ENCODE results near the gene CHIC1.
"Not testable (repeated sequence)": the region's sequence is repeated elsewhere in the genome, so short reads cannot be mapped to it uniquely, and the experiment has no call there.

Gene CHIC1

GRCh38 chrX:73562984-73563737 lies at the start of gene CHIC1:
Gene CHIC1 (plus strand): TSS chrX:73563197. CDS start chrX:73563285, 88 bp downstream.
- no peaks in the 10 kb centered on the region for H3K4me1 ChIP-seq (ENCODE audit: control insufficient read depth, low read depth, low read length)
- H3K36me3 ChIP-seq (ENCODE audit: control insufficient read depth, low read depth, low read length) = no peaks in the 10 kb centered on the region
- H3K9me3 ChIP-seq (ENCODE audit: control insufficient read depth, low read depth, low read length) = no peaks in the 10 kb centered on the region
- peak within 1 kb of the TSS; percentile 41 for H3K27ac ChIP-seq (ENCODE audit: low read length)
- H3K4me3 ChIP-seq (ENCODE audit: low read length) = peak within 1 kb of the TSS; percentile 69
- peak within 1 kb of the TSS; percentile 64 for H3K9ac ChIP-seq (ENCODE audit: low read length)
- H3K27me3 ChIP-seq (ENCODE audit: control insufficient read depth, insufficient read depth, low read length) = no peaks in the 10 kb centered on the region

- H3K4me3 ChIP-seq (ENCODE audit: low read length); H3K36me3 ChIP-seq (ENCODE audit: control insufficient read depth, low read depth, low read length); H3K9ac ChIP-seq (ENCODE audit: low read length); H3K27me3 ChIP-seq (ENCODE audit: control insufficient read depth, insufficient read depth, low read length); H3K27ac ChIP-seq (ENCODE audit: low read length); H3K9me3 ChIP-seq (ENCODE audit: control insufficient read depth, low read depth, low read length): not testable (repeated sequence)
- peaks cover 20% of the 10 kb centered on the region for H3K4me1 ChIP-seq (ENCODE audit: control insufficient read depth, low read depth, low read length)
Measured at GRCh38 chrX:73522823-73523222, 40.2 kb upstream of the CHIC1 start.

- Histone ChIP-seq H3K27ac (ENCODE audit: low read length) (no peak overlapping the region), H3K9ac (ENCODE audit: low read length) (no peak overlapping the region), H3K36me3 (ENCODE audit: control insufficient read depth, low read depth, low read length) (no peaks in the 10 kb centered on the region), H3K4me1 (ENCODE audit: control insufficient read depth, low read depth, low read length) (peaks cover 20% of the 10 kb centered on the region), H3K27me3 (ENCODE audit: control insufficient read depth, insufficient read depth, low read length) (no peaks in the 10 kb centered on the region), H3K9me3 (ENCODE audit: control insufficient read depth, low read depth, low read length) (no peaks in the 10 kb centered on the region), H3K4me3 (ENCODE audit: low read length) (no peak overlapping the region)
Measured at GRCh38 chrX:73524906-73525305, 38.1 kb upstream of the CHIC1 start.

DNA sequence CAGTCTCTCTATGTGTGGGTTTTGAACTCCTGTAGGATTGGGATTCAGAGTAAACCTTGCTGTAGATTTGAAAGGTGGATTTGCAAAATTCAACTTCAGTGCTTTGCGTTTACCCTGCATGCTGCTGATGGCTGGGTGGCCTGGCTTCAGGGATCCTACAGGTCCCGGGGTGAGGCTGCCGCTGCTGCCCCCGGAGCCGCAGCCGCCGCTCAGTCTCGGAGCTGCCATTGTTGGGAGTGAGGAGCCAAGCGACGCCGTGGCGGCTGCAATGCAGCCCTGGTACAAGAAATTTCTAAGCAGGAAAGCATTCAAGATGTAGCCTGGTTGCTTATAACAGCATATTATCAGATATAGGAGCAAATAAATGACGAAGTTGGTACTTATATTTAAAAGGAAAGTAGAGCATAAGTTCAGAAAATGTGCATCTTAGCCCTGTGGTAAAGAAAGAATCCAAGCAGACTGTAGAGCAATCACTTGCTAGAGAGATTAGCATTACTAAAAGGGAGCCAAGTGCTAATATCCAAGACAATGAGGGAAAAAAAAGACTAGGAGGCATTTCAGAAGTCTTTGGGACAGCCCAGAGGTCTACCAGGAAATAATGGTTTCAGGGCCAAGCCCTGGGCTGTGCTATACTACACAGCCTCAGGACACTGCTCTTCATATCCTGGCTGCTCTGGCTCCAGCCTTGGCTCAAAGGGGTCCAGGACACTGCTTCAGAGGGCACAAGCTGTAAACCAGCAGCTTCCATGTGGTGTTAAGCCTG lies 36.9 kb upstream of the CHIC1 start:
- H3K9me3 ChIP-seq (ENCODE audit: control insufficient read depth, low read depth, low read length) = no peaks in the 10 kb centered on the region
- peak overlapping the region; percentile 74 for H3K27ac ChIP-seq (ENCODE audit: low read length)
- peak overlapping the region; percentile 19 for H3K9ac ChIP-seq (ENCODE audit: low read length)
- H3K36me3 ChIP-seq (ENCODE audit: control insufficient read depth, low read depth, low read length) = no peaks in the 10 kb centered on the region
- peak overlapping the region; percentile 45 for H3K4me3 ChIP-seq (ENCODE audit: low read length)
- peaks cover 20% of the 10 kb centered on the region for H3K4me1 ChIP-seq (ENCODE audit: control insufficient read depth, low read depth, low read length)
- no peaks in the 10 kb centered on the region for H3K27me3 ChIP-seq (ENCODE audit: control insufficient read depth, insufficient read depth, low read length)

DNA sequence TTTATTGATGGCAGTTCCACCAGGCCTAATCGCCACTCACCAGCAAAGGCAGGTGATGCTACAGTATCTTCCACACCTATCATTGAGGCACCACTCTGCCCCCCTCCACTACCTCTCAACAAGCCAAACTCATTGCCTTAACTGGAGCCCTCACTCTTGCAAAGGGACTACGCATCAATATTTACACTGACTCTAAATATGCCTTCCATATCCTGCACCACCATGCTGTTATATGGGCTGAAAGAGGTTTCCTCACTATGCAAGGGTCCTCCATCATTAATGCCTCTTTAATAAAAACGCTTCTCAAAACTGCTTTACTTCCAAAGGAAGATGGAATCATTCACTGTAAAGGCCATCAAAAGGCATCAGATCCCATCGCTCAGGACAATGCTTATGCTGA lies 31.3 kb upstream of the CHIC1 start:
- not testable (repeated sequence) for H3K9ac ChIP-seq (ENCODE audit: low read length); H3K36me3 ChIP-seq (ENCODE audit: control insufficient read depth, low read depth, low read length); H3K27me3 ChIP-seq (ENCODE audit: control insufficient read depth, insufficient read depth, low read length); H3K27ac ChIP-seq (ENCODE audit: low read length); H3K9me3 ChIP-seq (ENCODE audit: control insufficient read depth, low read depth, low read length); H3K4me3 ChIP-seq (ENCODE audit: low read length); H3K4me1 ChIP-seq (ENCODE audit: control insufficient read depth, low read depth, low read length)

GRCh38 chrX:73556159-73556558 lies 6.8 kb upstream of the CHIC1 start:
- H3K27ac ChIP-seq (ENCODE audit: low read length) = no peak overlapping the region
- no peak overlapping the region for H3K4me3 ChIP-seq (ENCODE audit: low read length)
- no peaks in the 10 kb centered on the region for H3K36me3 ChIP-seq (ENCODE audit: control insufficient read depth, low read depth, low read length)
- peaks cover 17% of the 10 kb centered on the region for H3K4me1 ChIP-seq (ENCODE audit: control insufficient read depth, low read depth, low read length)
- no peak overlapping the region for H3K9ac ChIP-seq (ENCODE audit: low read length)
- H3K9me3 ChIP-seq (ENCODE audit: control insufficient read depth, low read depth, low read length) = no peaks in the 10 kb centered on the region
- no peaks in the 10 kb centered on the region for H3K27me3 ChIP-seq (ENCODE audit: control insufficient read depth, insufficient read depth, low read length)

GRCh38 chrX:73561801-73562200 lies 1.2 kb upstream of the CHIC1 start:
- Histone ChIP-seq H3K4me1 (ENCODE audit: control insufficient read depth, low read depth, low read length) (peaks cover 4% of the 10 kb centered on the region), H3K27me3 (ENCODE audit: control insufficient read depth, insufficient read depth, low read length) (no peaks in the 10 kb centered on the region), H3K9ac (ENCODE audit: low read length) (no peak overlapping the region), H3K4me3 (ENCODE audit: low read length) (no peak overlapping the region), H3K27ac (ENCODE audit: low read length) (no peak overlapping the region), H3K9me3 (ENCODE audit: control insufficient read depth, low read depth, low read length) (no peaks in the 10 kb centered on the region), H3K36me3 (ENCODE audit: control insufficient read depth, low read depth, low read length) (no peaks in the 10 kb centered on the region)

GRCh38 chrX:73562458-73562857 lies 539 bp upstream of the CHIC1 start:
- peak overlapping the region; percentile 69 for H3K4me3 ChIP-seq (ENCODE audit: low read length)
- H3K9ac ChIP-seq (ENCODE audit: low read length) = peak overlapping the region; percentile 64
- H3K36me3 ChIP-seq (ENCODE audit: control insufficient read depth, low read depth, low read length) = no peaks in the 10 kb centered on the region
- H3K9me3 ChIP-seq (ENCODE audit: control insufficient read depth, low read depth, low read length) = no peaks in the 10 kb centered on the region
- H3K27ac ChIP-seq (ENCODE audit: low read length) = peak overlapping the region; percentile 41
- H3K4me1 ChIP-seq (ENCODE audit: control insufficient read depth, low read depth, low read length) = peaks cover under 1% of the 10 kb centered on the region
- H3K27me3 ChIP-seq (ENCODE audit: control insufficient read depth, insufficient read depth, low read length) = no peaks in the 10 kb centered on the region

- Histone ChIP-seq H3K4me3 (ENCODE audit: low read length) (peak overlapping the region; percentile 67), H3K9ac (ENCODE audit: low read length) (peak overlapping the region; percentile 45), H3K27ac (ENCODE audit: low read length) (no peak overlapping the region), H3K27me3 (ENCODE audit: control insufficient read depth, insufficient read depth, low read length) (no peaks in the 10 kb centered on the region), H3K9me3 (ENCODE audit: control insufficient read depth, low read depth, low read length) (no peaks in the 10 kb centered on the region), H3K4me1 (ENCODE audit: control insufficient read depth, low read depth, low read length) (no peaks in the 10 kb centered on the region), H3K36me3 (ENCODE audit: control insufficient read depth, low read depth, low read length) (no peaks in the 10 kb centered on the region)
Measured at GRCh38 chrX:73563738-73564068, 706 bp downstream of the CHIC1 start.

- no peaks in the 10 kb centered on the region for H3K36me3 ChIP-seq (ENCODE audit: control insufficient read depth, low read depth, low read length)
- H3K9me3 ChIP-seq (ENCODE audit: control insufficient read depth, low read depth, low read length) = peaks cover 11% of the 10 kb centered on the region
- H3K4me3 ChIP-seq (ENCODE audit: low read length) = no peak overlapping the region
- peak overlapping the region; percentile 35 for H3K9ac ChIP-seq (ENCODE audit: low read length)
- H3K27ac ChIP-seq (ENCODE audit: low read length) = peak overlapping the region; percentile 54
- H3K4me1 ChIP-seq (ENCODE audit: control insufficient read depth, low read depth, low read length) = peaks cover 28% of the 10 kb centered on the region
- no peaks in the 10 kb centered on the region for H3K27me3 ChIP-seq (ENCODE audit: control insufficient read depth, insufficient read depth, low read length)
Measured at GRCh38 chrX:73577361-73577760, 14.4 kb downstream of the CHIC1 start.

DNA sequence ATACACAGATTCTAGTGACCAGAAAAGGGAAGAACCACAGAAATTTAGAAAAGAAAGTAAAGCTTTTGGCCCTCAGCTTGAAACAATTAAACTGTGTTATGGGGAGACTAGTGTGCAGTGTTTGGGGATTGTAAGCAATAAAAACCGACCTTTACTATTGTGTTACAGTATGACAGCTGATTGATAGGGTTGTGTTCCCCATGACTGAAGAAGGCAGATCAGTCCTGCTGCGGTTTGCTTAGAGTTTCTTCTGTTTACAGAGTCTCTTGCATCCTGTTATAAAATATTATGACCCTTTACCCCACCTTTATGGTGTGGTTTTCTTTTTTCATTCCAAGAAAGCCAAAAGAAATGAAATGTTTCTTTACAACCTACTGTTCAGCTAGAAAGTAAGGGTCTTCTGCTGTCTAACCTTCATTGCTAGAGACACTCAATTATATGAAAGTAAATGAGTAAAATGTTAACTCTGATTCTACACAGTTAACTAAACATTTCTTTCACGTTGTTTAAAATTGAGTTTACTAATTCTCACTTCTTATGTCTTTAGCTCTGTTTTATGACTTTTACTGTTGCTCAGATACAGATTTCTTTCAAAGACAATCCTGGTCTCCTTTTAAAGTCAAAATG lies 18.1 kb downstream of the CHIC1 start:
- Histone ChIP-seq H3K27me3 (ENCODE audit: control insufficient read depth, insufficient read depth, low read length) (no peaks in the 10 kb centered on the region), H3K9me3 (ENCODE audit: control insufficient read depth, low read depth, low read length) (no peaks in the 10 kb centered on the region), H3K4me3 (ENCODE audit: low read length) (no peak overlapping the region), H3K36me3 (ENCODE audit: control insufficient read depth, low read depth, low read length) (peaks cover 2% of the 10 kb centered on the region), H3K4me1 (ENCODE audit: control insufficient read depth, low read depth, low read length) (peaks cover 18% of the 10 kb centered on the region), H3K9ac (ENCODE audit: low read length) (no peak overlapping the region), H3K27ac (ENCODE audit: low read length) (no peak overlapping the region)

All from iPS-18a (cell line).